Endothelial cell of umbilical vein (primary cell): ENCODE results near the gene GAPDHS. TPM values are rescaled to one million over a fixed set of nuclear protein-coding genes. Genes with fewer than 3 reads are reported as not detected.

Experiments
- BruUV-seq: library from RNA; stranded (reverse); fragments of 400-500 nt; replicated peaks from 2 replicates; lab custom pipeline; 2021; lab: Mats Ljungman, UMichigan
- CTCF ChIA-PET: fragments of 300-600, 350-600 bp; sonication (Branson Sonifier 250); formaldehyde crosslinking; loops from one replicate; lab custom pipeline; 2021; ENCODE audit warnings: antibody characterized with exemption, inconsistent platforms; lab: Charles Lee
- POLR2A ChIA-PET: fragments of 300-600, 350-600 bp; sonication (Branson Sonifier 250); formaldehyde crosslinking; loops from one replicate; lab custom pipeline; 2021; ENCODE audit warnings: antibody characterized with exemption, inconsistent platforms; lab: Charles Lee
- DNase-seq: peaks from one replicate; pipeline ENCODE4 v3.0.0-alpha.2; 2011; ENCODE audit warnings: low read depth, low spot score
- FAIRE-seq: peaks from 2 replicates; lab custom pipeline; 2011; peaks lifted over from hg19 to GRCh38; lab: Jason Lieb, UNC
- H2AFZ ChIP-seq: 2 replicates; pipeline ENCODE4 v1.6.0; 2012; ENCODE audit warnings: low read depth, low read length, control low read depth, inconsistent platforms
- H3K27ac ChIP-seq: 2 replicates; pipeline ENCODE4 v1.5.1; 2011; ENCODE audit warnings: low read depth, mild to moderate bottlenecking, control low read depth, low read length, moderate library complexity; ENCODE audit not compliant: insufficient read depth
- H3K27me3 ChIP-seq, 2 experiments: 2 replicates each; pipeline versions ENCODE4 v1.6.0 to v1.6.1; 2011; ENCODE audit warnings: low read length in 2 of 2, mixed read lengths in 1 of 2; ENCODE audit not compliant: control insufficient read depth in 2 of 2, insufficient read depth in 2 of 2
- H3K36me3 ChIP-seq, 2 experiments: 2 replicates in 1 of 2; 3 replicates in 1 of 2; pipeline ENCODE4 v1.5.1; 2011; ENCODE audit warnings: low read length in 2 of 2, mild to moderate bottlenecking in 1 of 2, moderate library complexity in 1 of 2; ENCODE audit not compliant: control insufficient read depth in 2 of 2, insufficient read depth in 2 of 2; ENCODE audit errors: extremely low read depth in 1 of 2
- H3K4me1 ChIP-seq: 3 replicates; pipeline ENCODE4 v1.5.1; 2011; ENCODE audit warnings: mild to moderate bottlenecking, low read length; ENCODE audit not compliant: control insufficient read depth, insufficient read depth; ENCODE audit errors: extremely low read depth
- H3K4me2 ChIP-seq: 2 replicates; pipeline ENCODE4 v1.6.1; 2011; ENCODE audit warnings: low read length, control low read depth, mixed read lengths; ENCODE audit not compliant: insufficient read depth
- H3K4me3 ChIP-seq, 3 experiments: fragments of 200-600 bp in 1 of 3; sonication (generic), shearing (Covaris generic) in 1 of 3; replicated peaks in 1 of 3; 2 replicates each; pipeline ENCODE4 v1.5.1; 2011 to 2016; ENCODE audit warnings: control low read depth in 3 of 3, low read length in 3 of 3, mild to moderate bottlenecking in 2 of 3, inconsistent platforms in 1 of 3, low read depth in 1 of 3, moderate library complexity in 1 of 3; ENCODE audit not compliant: insufficient read depth in 1 of 3
- H3K79me2 ChIP-seq: 2 replicates; pipeline ENCODE4 v1.6.0; 2012; ENCODE audit warnings: low read length, inconsistent platforms; ENCODE audit not compliant: control insufficient read depth, insufficient read depth
- H3K9ac ChIP-seq: replicated peaks from 2 replicates; pipeline ENCODE3; 2011; ENCODE audit warnings: low read length, control low read depth; ENCODE audit not compliant: insufficient read depth; ENCODE audit errors: extremely low read depth
- H3K9me1 ChIP-seq: replicated peaks from 3 replicates; pipeline ENCODE4 v1.6.0; 2011; ENCODE audit warnings: mild to moderate bottlenecking, low read length; ENCODE audit not compliant: control insufficient read depth, insufficient read depth; ENCODE audit errors: extremely low read depth
- H3K9me3 ChIP-seq: replicated peaks from 2 replicates; pipeline ENCODE4 v1.5.1; 2012; ENCODE audit warnings: low read length, inconsistent platforms; ENCODE audit not compliant: control insufficient read depth, insufficient read depth
- H4K20me1 ChIP-seq: replicated peaks from 2 replicates; pipeline ENCODE3; 2011; ENCODE audit warnings: mild to moderate bottlenecking, low read length; ENCODE audit not compliant: control insufficient read depth, insufficient read depth; ENCODE audit errors: extremely low read depth
- EZH2 ChIP-seq: IDR thresholded peaks from 2 replicates; pipeline ENCODE4 v1.6.1; 2012; ENCODE audit warnings: borderline replicate concordance, low read depth, mild to moderate bottlenecking, moderate library complexity, low read length, inconsistent platforms; ENCODE audit not compliant: severe bottlenecking
- FOS ChIP-seq: IDR thresholded peaks from 2 replicates; pipeline ENCODE4 v1.6.1; 2011; ENCODE audit warnings: mild to moderate bottlenecking, low read length, moderate library complexity, borderline replicate concordance; ENCODE audit not compliant: insufficient read depth
- GATA2 ChIP-seq: IDR thresholded peaks from 2 replicates; pipeline ENCODE4 v1.7.0; 2011; ENCODE audit warnings: low read depth, mild to moderate bottlenecking, moderate library complexity, mixed read lengths, low read length; ENCODE audit not compliant: insufficient read length, insufficient read depth
- JUN ChIP-seq: IDR thresholded peaks from 2 replicates; pipeline ENCODE4 v1.6.1; 2011; ENCODE audit warnings: borderline replicate concordance, low read depth; ENCODE audit not compliant: insufficient read length, insufficient read depth
- MAX ChIP-seq: IDR thresholded peaks from 2 replicates; pipeline ENCODE4 v1.6.1; 2011; ENCODE audit not compliant: insufficient read depth, insufficient read length
- MYC ChIP-seq: IDR thresholded peaks from one replicate; pipeline ENCODE4 v1.6.1; 2011; ENCODE audit warnings: mild to moderate bottlenecking, low read depth, low read length
- POLR2A ChIP-seq: IDR thresholded peaks from 2 replicates; pipeline ENCODE4 v1.6.1; 2012; ENCODE audit warnings: low read depth, mild to moderate bottlenecking, control low read depth, low read length
- POLR2AphosphoS5 ChIP-seq: IDR thresholded peaks from 2 replicates; pipeline ENCODE4 v1.6.1; 2012; ENCODE audit warnings: low read depth, mild to moderate bottlenecking, control low read depth, low read length, moderate library complexity; ENCODE audit not compliant: insufficient read depth
- dilution Hi-C: fragments of 300-500 bp; cut with MboI; formaldehyde crosslinking; loops from one replicate; pipeline ENCODE4 v1.15.0; 2019; ENCODE audit warnings: low sequenced_read_pairs; ENCODE audit not compliant: extremely low pct_ligation_motif_present
- intact Hi-C: fragments of 100-400 bp; cut with micrococcal nuclease; formaldehyde crosslinking; loops from one replicate; pipeline ENCODE4 v1.10.0; 2022
- polyA plus RNA-seq, 4 experiments: library from polyadenylated mRNA; depleted of rRNA in 3 of 4; stranded (reverse) in 3 of 4; unstranded in 1 of 4; fragments of >200 nt; gene quantifications; 2 replicates each; pipeline versions ENCODE4 v1.2.1 to v1.2.3, GENCODE V29; 2011 to 2012; ENCODE audit warnings: missing spikeins in 1 of 4
- total RNA-seq: library from RNA; stranded (reverse); gene quantifications from 2 replicates; pipeline ENCODE4 v1.2.3, GENCODE V29; 2021
- TF ChIP-seq, protein P1 (sequence below), 2 donors: IDR thresholded peaks; 1 replicate in 1 of 2; 2 replicates in 1 of 2; pipeline ENCODE4 v1.5.1; 2011; ENCODE audit warnings: low read length in 2 of 2, mild to moderate bottlenecking in 2 of 2, moderate library complexity in 2 of 2, control low read depth in 1 of 2, inconsistent platforms in 1 of 2, low read depth in 1 of 2; ENCODE audit not compliant: insufficient read depth in 1 of 2; ENCODE audit errors: extremely low read depth in 1 of 2

The GAPDHS gene
- total and polyA plus RNA-seq, 2 donors (not counting 3 experiments of a cell fraction or from before 2014, with no cell fraction given) = not detected

- H3K36me3 ChIP-seq = no peaks in the 10 kb centered on the region
- no peak overlapping the region for H3K9ac ChIP-seq
- BruUV-seq = no TSS peak
- ChIA-PET POLR2A (no interaction called here), CTCF (no interaction called here)
- TF ChIP-seq POLR2A = no peak
- TF ChIP-seq JUN = no peak
- no peak for TF ChIP-seq GATA2
- TF ChIP-seq MAX = no peak
- no peak for TF ChIP-seq MYC
- TF ChIP-seq POLR2AphosphoS5 = no peak
- TF ChIP-seq, protein P1, sequence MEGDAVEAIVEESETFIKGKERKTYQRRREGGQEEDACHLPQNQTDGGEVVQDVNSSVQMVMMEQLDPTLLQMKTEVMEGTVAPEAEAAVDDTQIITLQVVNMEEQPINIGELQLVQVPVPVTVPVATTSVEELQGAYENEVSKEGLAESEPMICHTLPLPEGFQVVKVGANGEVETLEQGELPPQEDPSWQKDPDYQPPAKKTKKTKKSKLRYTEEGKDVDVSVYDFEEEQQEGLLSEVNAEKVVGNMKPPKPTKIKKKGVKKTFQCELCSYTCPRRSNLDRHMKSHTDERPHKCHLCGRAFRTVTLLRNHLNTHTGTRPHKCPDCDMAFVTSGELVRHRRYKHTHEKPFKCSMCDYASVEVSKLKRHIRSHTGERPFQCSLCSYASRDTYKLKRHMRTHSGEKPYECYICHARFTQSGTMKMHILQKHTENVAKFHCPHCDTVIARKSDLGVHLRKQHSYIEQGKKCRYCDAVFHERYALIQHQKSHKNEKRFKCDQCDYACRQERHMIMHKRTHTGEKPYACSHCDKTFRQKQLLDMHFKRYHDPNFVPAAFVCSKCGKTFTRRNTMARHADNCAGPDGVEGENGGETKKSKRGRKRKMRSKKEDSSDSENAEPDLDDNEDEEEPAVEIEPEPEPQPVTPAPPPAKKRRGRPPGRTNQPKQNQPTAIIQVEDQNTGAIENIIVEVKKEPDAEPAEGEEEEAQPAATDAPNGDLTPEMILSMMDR (IDR thresholded peaks at IDR 0.05; ENCODE audit: extremely low read depth in 1 of 2, insufficient read depth in 1 of 2, low read depth in 1 of 2, low read length in 2 of 2) = no peak
- no peak for TF ChIP-seq FOS
- no peak for TF ChIP-seq EZH2
- no peaks in the 10 kb centered on the region for H3K4me1 ChIP-seq
- H3K9me3 ChIP-seq = no peaks in the 10 kb centered on the region
- intact Hi-C loops = no loop called here
- no peaks in the 10 kb centered on the region for H4K20me1 ChIP-seq
- H3K27ac ChIP-seq = no peak overlapping the region
- H3K79me2 ChIP-seq = no peaks in the 10 kb centered on the region
- no peak overlapping the region for H2AFZ ChIP-seq
- dilution Hi-C loops = no loop called here
- H3K9me1 ChIP-seq = no peaks in the 10 kb centered on the region
- H3K4me2 ChIP-seq = no peak overlapping the region
- H3K4me3 ChIP-seq = no peak overlapping the region
- FAIRE-seq (no peak), DNase-seq (no peak)
- peaks cover 4 to 9% of the 10 kb centered on the region in 2 experiments for H3K27me3 ChIP-seq
Measured at GRCh38 chr19:35524181-35524837, 8.9 kb upstream of the GAPDHS start.
